Loucy (cell line): ENCODE results near the gene CLEC4M.

Experiments used
- H2AFZ ChIP-seq: fragments of 200-600 bp; sonication (generic); 2 replicates; pipeline ENCODE4 v1.6.0; 2016; ENCODE audit warnings: antibody characterized with exemption, mild to moderate bottlenecking, low read length, moderate library complexity
- H3F3A ChIP-seq: fragments of 200-600 bp; 2 replicates; pipeline ENCODE4 v1.6.0; 2016; ENCODE audit warnings: antibody characterized with exemption, low read depth, mild to moderate bottlenecking
- H3K27me3 ChIP-seq: fragments of 200-600 bp; sonication (generic); 2 replicates; pipeline ENCODE4 v1.6.1; 2014; ENCODE audit warnings: low read length, mild to moderate bottlenecking; ENCODE audit not compliant: insufficient read depth, poor library complexity, severe bottlenecking
- H3K36me3 ChIP-seq: fragments of 200-600 bp; sonication (generic); 2 replicates; pipeline ENCODE4 v1.6.1; 2016; ENCODE audit warnings: low read length; ENCODE audit not compliant: insufficient read depth
- H3K4me1 ChIP-seq: fragments of 200-600 bp; sonication (generic); 2 replicates; pipeline ENCODE4 v1.5.1; 2014; ENCODE audit warnings: low read length, mild to moderate bottlenecking; ENCODE audit not compliant: insufficient read depth, poor library complexity, severe bottlenecking
- H3K4me2 ChIP-seq: fragments of 200-600 bp; sonication (generic); 2 replicates; pipeline ENCODE4 v1.6.0; 2014; ENCODE audit warnings: antibody characterized with exemption, low read length, low read depth, mild to moderate bottlenecking; ENCODE audit not compliant: poor library complexity, severe bottlenecking
- H3K4me3 ChIP-seq: fragments of 200-600 bp; sonication (generic); 2 replicates; pipeline ENCODE4 v1.5.1; 2014; ENCODE audit warnings: low read length, mild to moderate bottlenecking, mixed read lengths; ENCODE audit not compliant: poor library complexity, severe bottlenecking
- H3K79me2 ChIP-seq: fragments of 200-600 bp; sonication (generic); 2 replicates; pipeline ENCODE4 v1.6.1; 2014; ENCODE audit warnings: low read length; ENCODE audit not compliant: insufficient read depth
- H3K9ac ChIP-seq: fragments of 200-600 bp; sonication (generic); 2 replicates; pipeline ENCODE4 v1.6.0; 2014; ENCODE audit warnings: mild to moderate bottlenecking, low read depth, low read length, moderate library complexity; ENCODE audit not compliant: poor library complexity, severe bottlenecking
- H3K9me2 ChIP-seq: fragments of 200-600 bp; sonication (generic); replicated peaks from 2 replicates; pipeline ENCODE4 v1.6.1; 2016; ENCODE audit warnings: low read depth, low read length, mixed read lengths
- H3K9me3 ChIP-seq: fragments of 200-600 bp; sonication (generic); 2 replicates; pipeline ENCODE4 v1.6.1; 2014; ENCODE audit warnings: mild to moderate bottlenecking, antibody characterized with exemption, low read length, low read depth; ENCODE audit not compliant: insufficient read depth
- H4K20me1 ChIP-seq: fragments of 200-600 bp; sonication (generic); 2 replicates; pipeline ENCODE4 v1.6.0; 2014; ENCODE audit warnings: antibody characterized with exemption, low read length, mild to moderate bottlenecking; ENCODE audit not compliant: insufficient read depth, poor library complexity, severe bottlenecking
- EZH2phosphoT487 ChIP-seq: fragments of 200-600 bp; IDR thresholded peaks from 2 replicates; pipeline ENCODE4 v1.6.1; 2018; ENCODE audit warnings: antibody characterized with exemption, mild to moderate bottlenecking, moderate library complexity, borderline replicate concordance
- TF ChIP-seq, protein P1 (sequence below): fragments of 200-600 bp; sonication (generic); conservative IDR thresholded peaks from 2 replicates; pipeline ENCODE4 v1.5.1; 2014; ENCODE audit warnings: mild to moderate bottlenecking, antibody characterized with exemption, low read length

The CLEC4M gene

DNA sequence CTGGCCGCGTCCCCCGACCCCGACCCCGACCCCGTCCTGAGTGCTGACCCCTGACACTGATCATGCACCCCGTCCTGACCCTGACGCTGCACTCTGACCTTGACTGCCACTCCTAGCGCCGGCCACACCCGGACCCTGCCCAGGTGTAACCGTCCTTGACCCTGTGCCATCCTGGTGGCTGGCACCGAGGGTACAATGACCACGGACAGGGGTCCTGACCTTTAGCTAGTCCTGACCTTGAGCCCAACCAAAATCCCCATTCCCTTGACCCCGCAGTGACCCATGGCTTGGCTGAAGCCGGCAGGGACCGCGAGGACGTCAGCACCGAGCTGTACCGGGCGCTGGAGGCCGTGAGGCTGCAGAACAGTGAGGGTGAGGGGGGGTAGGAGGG, 25.9 kb downstream of the CLEC4M start:
- H4K20me1 ChIP-seq: no peaks in the 10 kb centered on the region
- no peak overlapping the region for H2AFZ ChIP-seq
- H3K4me3 ChIP-seq: no peak overlapping the region
- H3K36me3 ChIP-seq: no peaks in the 10 kb centered on the region
- no peaks in the 10 kb centered on the region for H3K9me2 ChIP-seq
- H3K9me3 ChIP-seq: peaks cover 5% of the 10 kb centered on the region; the same call in 1 of the 2 replicates
- no peak overlapping the region for H3K4me2 ChIP-seq
- no peaks in the 10 kb centered on the region for H3K79me2 ChIP-seq
- no peaks in the 10 kb centered on the region for H3K27me3 ChIP-seq
- H3K9ac ChIP-seq: no peak overlapping the region
- TF ChIP-seq, protein P1, sequence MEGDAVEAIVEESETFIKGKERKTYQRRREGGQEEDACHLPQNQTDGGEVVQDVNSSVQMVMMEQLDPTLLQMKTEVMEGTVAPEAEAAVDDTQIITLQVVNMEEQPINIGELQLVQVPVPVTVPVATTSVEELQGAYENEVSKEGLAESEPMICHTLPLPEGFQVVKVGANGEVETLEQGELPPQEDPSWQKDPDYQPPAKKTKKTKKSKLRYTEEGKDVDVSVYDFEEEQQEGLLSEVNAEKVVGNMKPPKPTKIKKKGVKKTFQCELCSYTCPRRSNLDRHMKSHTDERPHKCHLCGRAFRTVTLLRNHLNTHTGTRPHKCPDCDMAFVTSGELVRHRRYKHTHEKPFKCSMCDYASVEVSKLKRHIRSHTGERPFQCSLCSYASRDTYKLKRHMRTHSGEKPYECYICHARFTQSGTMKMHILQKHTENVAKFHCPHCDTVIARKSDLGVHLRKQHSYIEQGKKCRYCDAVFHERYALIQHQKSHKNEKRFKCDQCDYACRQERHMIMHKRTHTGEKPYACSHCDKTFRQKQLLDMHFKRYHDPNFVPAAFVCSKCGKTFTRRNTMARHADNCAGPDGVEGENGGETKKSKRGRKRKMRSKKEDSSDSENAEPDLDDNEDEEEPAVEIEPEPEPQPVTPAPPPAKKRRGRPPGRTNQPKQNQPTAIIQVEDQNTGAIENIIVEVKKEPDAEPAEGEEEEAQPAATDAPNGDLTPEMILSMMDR: no peak
- TF ChIP-seq EZH2phosphoT487: no peak
- no peaks in the 10 kb centered on the region for H3F3A ChIP-seq
- no peaks in the 10 kb centered on the region for H3K4me1 ChIP-seq

DNA sequence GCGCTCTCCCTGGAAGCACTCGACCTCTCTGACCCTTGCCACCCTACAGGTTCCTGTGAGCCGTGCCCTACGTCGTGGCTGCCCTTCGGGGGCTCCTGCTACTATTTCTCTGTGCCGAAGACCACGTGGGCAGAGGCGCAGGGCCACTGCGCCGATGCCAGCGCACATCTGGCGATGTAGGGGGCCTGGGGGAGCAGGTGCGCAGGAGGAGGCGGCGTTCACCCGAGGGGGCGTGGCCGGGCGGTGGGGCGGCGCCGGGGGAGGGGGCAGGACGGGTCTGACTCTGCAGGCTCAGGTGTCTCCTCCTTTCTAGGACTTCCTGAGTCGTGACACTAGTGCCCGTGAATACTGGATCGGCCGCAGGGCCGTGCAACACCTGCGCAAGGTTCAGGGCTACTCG, 26.4 kb downstream of the CLEC4M start:
- Histone ChIP-seq H4K20me1 (no peaks in the 10 kb centered on the region), H3K9ac (no peak overlapping the region), H2AFZ (no peak overlapping the region), H3F3A (no peaks in the 10 kb centered on the region), H3K79me2 (no peaks in the 10 kb centered on the region), H3K4me1 (no peaks in the 10 kb centered on the region), H3K4me3 (no peak overlapping the region), H3K36me3 (no peaks in the 10 kb centered on the region), H3K9me3 (peaks cover 5% of the 10 kb centered on the region; the same call in 1 of the 2 replicates), H3K9me2 (no peaks in the 10 kb centered on the region), H3K4me2 (no peak overlapping the region), H3K27me3 (no peaks in the 10 kb centered on the region)
- TF ChIP-seq, protein P1: no peak
- TF ChIP-seq EZH2phosphoT487: no peak

DNA sequence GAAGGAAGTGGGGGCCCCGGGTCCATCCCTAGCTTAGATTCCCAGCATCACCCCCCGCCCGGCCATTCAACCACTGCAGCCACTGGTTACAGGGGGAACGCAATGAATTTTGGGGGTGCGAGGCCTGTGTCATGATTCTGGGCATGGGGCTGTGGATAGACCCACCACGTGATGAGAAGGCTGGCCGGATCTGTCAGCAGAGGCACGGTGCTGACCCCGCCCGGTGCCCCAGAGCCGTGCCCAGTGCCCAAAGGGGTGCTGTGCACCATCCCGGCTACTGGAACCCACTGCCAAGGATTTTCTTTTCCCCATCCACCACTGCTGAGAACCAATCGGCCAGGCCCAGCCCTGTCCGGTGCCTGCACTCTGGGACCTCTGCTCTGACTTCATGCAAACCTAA, 27.4 kb downstream of the CLEC4M start:
- H3K4me2 ChIP-seq: no peak overlapping the region
- no peaks in the 10 kb centered on the region for H3F3A ChIP-seq
- no peaks in the 10 kb centered on the region for H4K20me1 ChIP-seq
- no peaks in the 10 kb centered on the region for H3K4me1 ChIP-seq
- H2AFZ ChIP-seq: no peak overlapping the region
- no peaks in the 10 kb centered on the region for H3K27me3 ChIP-seq
- H3K79me2 ChIP-seq: no peaks in the 10 kb centered on the region
- TF ChIP-seq, protein P1: no peak
- no peak for TF ChIP-seq EZH2phosphoT487
- H3K9me3 ChIP-seq: no peaks in the 10 kb centered on the region
- no peak overlapping the region for H3K4me3 ChIP-seq
- H3K36me3 ChIP-seq: no peaks in the 10 kb centered on the region
- H3K9me2 ChIP-seq: no peaks in the 10 kb centered on the region
- no peak overlapping the region for H3K9ac ChIP-seq
